ENCODE measurements around the gene PRAMEF20.
"Not testable (repeated sequence)": the region's sequence is repeated elsewhere in the genome, so short reads cannot be mapped to it uniquely, and the experiment has no call there.

DNA sequence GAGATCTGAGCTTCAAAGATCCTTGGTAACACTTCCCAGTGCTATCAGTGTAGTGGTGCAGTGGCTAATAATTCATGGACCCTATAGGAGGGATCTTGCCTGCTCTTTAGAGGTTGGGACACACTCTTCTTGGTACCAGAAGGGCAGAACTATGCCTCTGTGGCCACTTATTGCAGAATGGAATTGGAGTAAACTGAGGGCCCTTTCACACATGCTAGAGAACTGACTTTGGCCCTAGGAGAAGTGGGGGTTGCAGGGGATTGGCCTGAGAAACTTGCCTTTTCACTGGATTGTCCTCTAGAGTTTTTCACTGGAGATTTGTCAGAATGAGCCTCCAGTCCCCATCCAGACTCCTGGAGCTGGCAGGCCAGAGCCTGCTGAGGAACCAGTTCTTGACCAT, 20.9 kb upstream of the PRAMEF20 start, which contains the start of gene PRAMEF17:
- not testable (repeated sequence) for TF ChIP-seq CTCF (conservative IDR thresholded peaks at IDR 0.05; ENCODE audit: low read depth, low read length); EZH2 (IDR thresholded peaks at IDR 0.05; ENCODE audit: low read length, unreplicated experiment)

Measured in PC-3 (cell line).